ENCODE measurements around the gene PLEKHA5.

PLEKHA5 gene

DNA sequence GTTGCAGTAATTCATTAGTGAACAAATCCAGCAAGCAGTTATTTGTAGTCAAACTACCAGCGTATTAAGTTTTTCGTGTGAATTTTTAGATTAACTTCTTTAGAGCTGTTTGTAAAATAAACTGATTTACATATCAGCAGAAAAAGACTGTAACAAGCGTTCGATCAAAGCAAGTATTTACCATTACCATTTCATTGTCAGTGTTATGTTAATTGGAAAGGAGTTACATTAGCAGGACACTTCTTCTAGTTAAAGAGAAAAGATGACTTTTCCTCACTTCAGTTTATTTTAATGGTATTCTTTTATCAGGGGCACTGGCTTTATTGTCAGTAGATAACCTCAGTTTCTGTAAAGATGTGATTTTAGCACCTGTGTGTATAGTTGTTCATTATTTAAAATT lies 158.6 kb downstream of the PLEKHA5 start:
- TF ChIP-seq, protein P1, sequence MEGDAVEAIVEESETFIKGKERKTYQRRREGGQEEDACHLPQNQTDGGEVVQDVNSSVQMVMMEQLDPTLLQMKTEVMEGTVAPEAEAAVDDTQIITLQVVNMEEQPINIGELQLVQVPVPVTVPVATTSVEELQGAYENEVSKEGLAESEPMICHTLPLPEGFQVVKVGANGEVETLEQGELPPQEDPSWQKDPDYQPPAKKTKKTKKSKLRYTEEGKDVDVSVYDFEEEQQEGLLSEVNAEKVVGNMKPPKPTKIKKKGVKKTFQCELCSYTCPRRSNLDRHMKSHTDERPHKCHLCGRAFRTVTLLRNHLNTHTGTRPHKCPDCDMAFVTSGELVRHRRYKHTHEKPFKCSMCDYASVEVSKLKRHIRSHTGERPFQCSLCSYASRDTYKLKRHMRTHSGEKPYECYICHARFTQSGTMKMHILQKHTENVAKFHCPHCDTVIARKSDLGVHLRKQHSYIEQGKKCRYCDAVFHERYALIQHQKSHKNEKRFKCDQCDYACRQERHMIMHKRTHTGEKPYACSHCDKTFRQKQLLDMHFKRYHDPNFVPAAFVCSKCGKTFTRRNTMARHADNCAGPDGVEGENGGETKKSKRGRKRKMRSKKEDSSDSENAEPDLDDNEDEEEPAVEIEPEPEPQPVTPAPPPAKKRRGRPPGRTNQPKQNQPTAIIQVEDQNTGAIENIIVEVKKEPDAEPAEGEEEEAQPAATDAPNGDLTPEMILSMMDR (conservative IDR thresholded peaks at IDR 0.05; ENCODE audit: low read depth, low read length), result no peak
- no peak overlapping the region for H3K4me3 ChIP-seq (ENCODE audit: low read depth, low read length)
- DNase-seq (ENCODE audit: low read depth), result no peak

DNA sequence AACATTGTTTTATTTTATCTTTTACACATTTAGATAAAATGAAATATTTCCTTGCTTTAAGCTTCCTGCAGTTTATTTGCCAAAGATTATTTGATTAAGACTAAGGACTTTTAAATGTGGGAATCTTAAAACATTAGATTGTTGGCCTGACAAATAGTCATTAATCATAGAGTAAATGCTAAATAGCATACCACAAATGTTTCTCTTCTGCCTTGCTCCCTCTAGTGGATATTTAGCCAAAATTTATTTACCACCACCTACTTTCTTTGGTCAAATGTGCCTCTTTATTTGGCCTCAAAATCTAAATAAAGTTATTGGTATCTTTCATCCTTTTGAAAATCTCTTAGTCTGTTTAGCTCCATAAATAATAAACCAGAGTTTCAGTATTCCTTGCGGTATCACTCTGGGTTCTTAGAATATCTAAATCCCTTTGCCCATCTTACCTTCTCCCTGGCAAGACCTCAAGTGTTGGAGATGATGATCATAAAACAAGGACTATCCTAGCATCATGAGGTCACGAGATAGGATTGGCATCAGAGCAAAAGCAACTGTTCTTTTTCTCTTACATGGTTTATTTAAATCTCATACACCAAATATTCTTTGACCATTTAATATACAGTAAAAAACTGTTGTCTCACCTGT lies 159.2 kb downstream of the PLEKHA5 start:
- no peak overlapping the region for H3K4me3 ChIP-seq (ENCODE audit: low read depth, low read length)
- DNase-seq (ENCODE audit: low read depth), result peak; percentile 70
- TF ChIP-seq, protein P1 (conservative IDR thresholded peaks at IDR 0.05; ENCODE audit: low read depth, low read length), result peak; percentile 59

DNA sequence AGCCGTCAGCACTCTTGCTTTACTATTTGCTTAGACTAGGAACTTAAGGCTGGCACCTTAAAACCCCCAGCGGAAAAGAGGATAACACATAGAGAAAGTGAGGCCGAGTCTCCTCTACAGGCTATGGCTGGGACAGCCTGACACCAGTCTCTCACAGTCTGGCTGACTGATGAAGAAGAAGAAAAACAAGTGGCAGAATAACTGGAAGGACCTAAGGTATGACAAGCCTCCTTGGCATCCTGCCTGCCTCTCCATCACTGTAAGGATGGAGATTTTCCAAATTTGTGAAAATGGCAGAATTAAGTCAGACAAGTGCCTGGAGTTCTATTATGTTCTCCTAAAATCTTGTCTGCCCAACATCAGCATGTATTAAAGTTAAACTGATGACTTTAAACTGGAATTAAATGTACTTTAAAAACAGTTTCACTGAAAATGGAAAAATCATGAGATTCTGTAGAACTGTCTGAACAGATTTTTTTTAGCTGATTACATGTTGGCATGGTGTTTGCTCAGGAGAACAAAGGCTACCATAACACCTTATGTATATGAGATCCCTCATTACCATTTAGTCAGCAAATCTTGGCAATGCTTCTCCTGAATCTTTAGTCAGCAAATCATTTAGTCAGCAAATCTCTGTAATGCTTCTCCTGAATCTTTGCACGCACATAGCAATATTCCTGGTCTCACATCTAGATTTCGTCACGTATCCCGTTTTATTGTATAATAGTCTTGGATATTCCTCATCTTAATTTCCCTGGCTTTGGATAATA lies 169.5 kb downstream of the PLEKHA5 start:
- TF ChIP-seq, protein P1 (conservative IDR thresholded peaks at IDR 0.05; ENCODE audit: low read depth, low read length), result no peak
- no peak overlapping the region for H3K4me3 ChIP-seq (ENCODE audit: low read depth, low read length)
- DNase-seq (ENCODE audit: low read depth), result no peak

DNA sequence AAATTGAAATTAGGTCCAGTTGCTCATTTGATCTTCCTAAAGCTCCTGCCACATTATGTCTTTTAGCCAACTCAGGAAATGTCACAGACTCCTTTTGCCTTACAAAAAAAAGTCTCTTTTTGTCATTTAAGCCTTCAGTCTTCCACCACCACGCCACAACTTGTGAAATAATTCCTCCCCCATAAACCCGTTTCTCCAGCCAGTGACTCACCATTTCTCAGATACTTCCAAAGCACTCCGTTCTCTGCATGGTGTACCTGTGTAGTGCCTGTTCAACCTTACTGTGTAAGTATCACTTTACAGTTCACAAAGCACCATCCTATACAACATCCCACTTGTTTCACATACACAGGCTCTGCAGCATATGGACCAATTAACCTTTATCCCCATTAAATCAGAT lies 170.2 kb downstream of the PLEKHA5 start:
- TF ChIP-seq, protein P1 (conservative IDR thresholded peaks at IDR 0.05; ENCODE audit: low read depth, low read length), result no peak
- peak; percentile 54 for DNase-seq (ENCODE audit: low read depth)

DNA sequence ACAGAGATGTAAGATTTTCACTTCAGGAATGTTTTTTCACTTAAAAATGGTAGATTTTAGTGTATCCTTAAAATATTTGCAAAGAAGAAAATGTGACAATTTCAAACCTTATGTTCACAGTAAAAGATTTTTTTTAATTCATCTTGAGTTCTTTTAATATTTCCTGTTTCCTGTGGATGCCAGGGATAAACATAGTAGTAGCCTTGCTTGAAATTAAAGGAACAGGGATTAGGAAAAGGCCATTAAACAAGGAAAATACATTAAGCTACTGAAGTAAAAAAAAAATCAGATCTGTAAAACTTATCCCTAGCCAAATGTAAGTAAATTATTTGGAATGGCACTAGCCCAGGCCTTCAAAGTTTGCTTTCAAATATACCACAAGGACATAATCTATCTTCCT lies 171.7 kb downstream of the PLEKHA5 start:
- no peak for DNase-seq (ENCODE audit: low read depth)
- TF ChIP-seq, protein P1 (conservative IDR thresholded peaks at IDR 0.05; ENCODE audit: low read depth, low read length), result no peak
- H3K4me3 ChIP-seq (ENCODE audit: low read depth, low read length), result no peak overlapping the region

More for the DNA sequence above, 170.2 kb downstream of the PLEKHA5 start:
- no peak overlapping the region for H3K4me3 ChIP-seq (ENCODE audit: low read depth, low read length)

DNA sequence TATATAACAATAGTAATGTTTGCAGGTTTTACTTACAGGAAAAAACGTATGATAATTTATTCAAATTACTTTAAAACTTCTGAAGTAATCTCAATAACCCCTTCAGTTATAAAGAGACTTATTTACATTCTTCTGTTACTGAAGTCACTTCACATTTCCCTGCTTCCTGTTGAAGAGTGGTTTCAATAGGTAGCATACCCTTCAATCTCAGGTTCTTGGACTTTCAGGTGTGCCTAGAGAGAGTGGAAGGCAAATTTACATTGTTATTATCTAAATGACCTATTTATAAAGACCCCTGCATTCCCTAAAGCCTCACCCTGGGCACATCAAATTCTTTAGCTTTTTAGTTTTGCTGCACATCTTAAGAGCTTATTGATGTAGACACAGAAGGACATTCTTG lies 172.2 kb downstream of the PLEKHA5 start:
- no peak overlapping the region for H3K4me3 ChIP-seq (ENCODE audit: low read depth, low read length)
- DNase-seq (ENCODE audit: low read depth), result no peak
- TF ChIP-seq, protein P1 (conservative IDR thresholded peaks at IDR 0.05; ENCODE audit: low read depth, low read length), result no peak
